Liver (tissue), 3 donors: ENCODE data around the gene DHCR7.

Experiments
- CTCF ChIP-seq: fragments of 150-350 bp; IDR thresholded peaks from 2 replicates; pipeline ENCODE4 v1.5.1; 2017; ENCODE audit warnings: improper control_type of control experiment, low read depth, low read length; ENCODE audit not compliant: missing input control
- RAD21 ChIP-seq, 2 donors: IDR thresholded peaks; 2 replicates each; pipeline ENCODE4 v1.6.1; 2016; ENCODE audit warnings: antibody characterized with exemption in 2 of 2, mild to moderate bottlenecking in 2 of 2
- REST ChIP-seq: IDR thresholded peaks from 2 replicates; pipeline ENCODE4 v1.6.1; 2016; ENCODE audit warnings: antibody characterized with exemption, mild to moderate bottlenecking
- TAF1 ChIP-seq: conservative IDR thresholded peaks from 2 replicates; pipeline ENCODE4 v1.6.1; 2016; ENCODE audit warnings: antibody characterized with exemption, mild to moderate bottlenecking
- YY1 ChIP-seq: IDR thresholded peaks from 2 replicates; pipeline ENCODE4 v1.6.1; 2016; ENCODE audit warnings: antibody characterized with exemption, mild to moderate bottlenecking
- TF ChIP-seq, protein P1 (sequence below): IDR thresholded peaks from 2 replicates; pipeline ENCODE4 v1.6.1; 2016; ENCODE audit warnings: antibody characterized with exemption
- donor health status: healthy.
- donor health status: healthy.

- TF ChIP-seq CTCF: no peak
- TF ChIP-seq REST: no peak
- no peak for TF ChIP-seq TAF1
- no peak for TF ChIP-seq YY1
- TF ChIP-seq, protein P1, sequence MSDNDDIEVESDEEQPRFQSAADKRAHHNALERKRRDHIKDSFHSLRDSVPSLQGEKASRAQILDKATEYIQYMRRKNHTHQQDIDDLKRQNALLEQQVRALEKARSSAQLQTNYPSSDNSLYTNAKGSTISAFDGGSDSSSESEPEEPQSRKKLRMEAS: no peak
- TF ChIP-seq RAD21 (IDR thresholded peaks at IDR 0.05): no peak
Observed at GRCh38 chr11:71426413-71426812, 21.8 kb downstream of the DHCR7 start.
